ENCODE measurements around the gene JAZF1.

DNA sequence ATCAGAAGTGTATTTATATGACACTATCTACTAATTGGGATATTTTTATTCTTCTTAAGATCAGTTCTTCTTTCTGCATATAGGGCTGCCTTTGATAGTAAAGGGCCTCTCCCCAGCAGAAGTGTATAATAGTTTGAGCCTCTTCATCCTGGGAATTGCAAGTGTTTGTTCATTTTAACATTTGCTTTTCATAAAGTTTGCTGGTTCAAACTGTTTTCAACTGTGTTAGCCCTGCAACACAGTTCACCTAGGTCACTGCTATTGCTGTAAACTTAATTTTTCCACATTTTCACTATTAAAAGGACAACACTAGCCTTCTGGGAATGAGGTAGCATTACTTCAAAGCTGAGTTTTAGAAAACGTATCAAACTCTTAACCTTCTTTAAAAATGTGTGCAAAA, 2.8 kb downstream of the JAZF1 start:
- TF ChIP-seq, protein P1, sequence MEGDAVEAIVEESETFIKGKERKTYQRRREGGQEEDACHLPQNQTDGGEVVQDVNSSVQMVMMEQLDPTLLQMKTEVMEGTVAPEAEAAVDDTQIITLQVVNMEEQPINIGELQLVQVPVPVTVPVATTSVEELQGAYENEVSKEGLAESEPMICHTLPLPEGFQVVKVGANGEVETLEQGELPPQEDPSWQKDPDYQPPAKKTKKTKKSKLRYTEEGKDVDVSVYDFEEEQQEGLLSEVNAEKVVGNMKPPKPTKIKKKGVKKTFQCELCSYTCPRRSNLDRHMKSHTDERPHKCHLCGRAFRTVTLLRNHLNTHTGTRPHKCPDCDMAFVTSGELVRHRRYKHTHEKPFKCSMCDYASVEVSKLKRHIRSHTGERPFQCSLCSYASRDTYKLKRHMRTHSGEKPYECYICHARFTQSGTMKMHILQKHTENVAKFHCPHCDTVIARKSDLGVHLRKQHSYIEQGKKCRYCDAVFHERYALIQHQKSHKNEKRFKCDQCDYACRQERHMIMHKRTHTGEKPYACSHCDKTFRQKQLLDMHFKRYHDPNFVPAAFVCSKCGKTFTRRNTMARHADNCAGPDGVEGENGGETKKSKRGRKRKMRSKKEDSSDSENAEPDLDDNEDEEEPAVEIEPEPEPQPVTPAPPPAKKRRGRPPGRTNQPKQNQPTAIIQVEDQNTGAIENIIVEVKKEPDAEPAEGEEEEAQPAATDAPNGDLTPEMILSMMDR (conservative IDR thresholded peaks at IDR 0.05; ENCODE audit: low read depth, low read length) = no peak
- no peak for TF ChIP-seq EZH2 (IDR thresholded peaks at IDR 0.05; ENCODE audit: borderline replicate concordance, low read depth, low read length, poor library complexity, severe bottlenecking)
